GM23338 (cell line): Measurements from ENCODE around the gene CUX1.

Experiments
- CREB1 ChIP-seq: fragments of 250-450 bp; sonication (Bioruptor Pico); IDR thresholded peaks from 2 replicates; pipeline ENCODE4 v1.5.0; 2020; ENCODE audit warnings: low read depth, mild to moderate bottlenecking, moderate library complexity
- CTCF ChIP-seq, 2 experiments: fragments of 200-600 bp in 1 of 2; sonication (generic) in 1 of 2; conservative IDR thresholded peaks; 2 replicates each; pipeline versions ENCODE4 v1.5.1 to v1.6.1; 2016 to 2017; ENCODE audit warnings: antibody characterized with exemption in 2 of 2, low read depth in 2 of 2, mild to moderate bottlenecking in 2 of 2, moderate library complexity in 1 of 2
- ETS1 ChIP-seq: IDR thresholded peaks from 2 replicates; pipeline ENCODE4 v1.6.1; 2016; ENCODE audit warnings: antibody characterized with exemption
- EZH2 ChIP-seq: fragments of 200-600 bp; sonication (generic); IDR thresholded peaks from one replicate; pipeline ENCODE4 v1.8.0; 2017; ENCODE audit warnings: antibody characterized with exemption, mild to moderate bottlenecking, low read depth; ENCODE audit not compliant: unreplicated experiment
- EZH2phosphoT487 ChIP-seq: fragments of 200-600 bp; sonication (generic); IDR thresholded peaks from one replicate; pipeline ENCODE4 v1.8.1; 2018; ENCODE audit warnings: antibody characterized with exemption; ENCODE audit not compliant: unreplicated experiment
- JUNB ChIP-seq: IDR thresholded peaks from one replicate; pipeline ENCODE4 v1.6.1; 2016; ENCODE audit warnings: antibody characterized with exemption; ENCODE audit not compliant: unreplicated experiment
- NANOG ChIP-seq: IDR thresholded peaks from 2 replicates; pipeline ENCODE4 v1.6.1; 2016; ENCODE audit warnings: antibody characterized with exemption, borderline replicate concordance
- POLR2AphosphoS5 ChIP-seq: IDR thresholded peaks from 2 replicates; pipeline ENCODE4 v1.6.1; 2016; ENCODE audit warnings: antibody characterized with exemption, low read depth
- REST ChIP-seq: IDR thresholded peaks from one replicate; pipeline ENCODE4 v1.6.1; 2018; ENCODE audit warnings: antibody characterized with exemption; ENCODE audit not compliant: unreplicated experiment
- ZNF114 ChIP-seq: fragments of 250-450 bp; sonication (Bioruptor Pico); IDR thresholded peaks from 2 replicates; pipeline ENCODE4 v1.5.0; 2020; ENCODE audit warnings: mild to moderate bottlenecking, moderate library complexity
- ZNF331 ChIP-seq: fragments of 250-450 bp; sonication (Bioruptor Pico); IDR thresholded peaks from 2 replicates; pipeline ENCODE4 v1.5.0; 2020; ENCODE audit warnings: low read depth, mild to moderate bottlenecking, moderate library complexity

GRCh38 chr7:101956130-101956529 is 138.7 kb downstream of the CUX1 start:
- no peak for TF ChIP-seq CTCF (conservative IDR thresholded peaks at IDR 0.05; ENCODE audit: low read depth in 2 of 2)
- TF ChIP-seq REST: no peak
- TF ChIP-seq POLR2AphosphoS5: no peak
- no peak for TF ChIP-seq EZH2
- no peak for TF ChIP-seq EZH2phosphoT487
- no peak for TF ChIP-seq CREB1 (CRISPR knock-in tag)
- no peak for TF ChIP-seq JUNB
- TF ChIP-seq ZNF331 (CRISPR knock-in tag): no peak
- TF ChIP-seq NANOG: no peak
- TF ChIP-seq ETS1: no peak
- no peak for TF ChIP-seq ZNF114 (CRISPR knock-in tag)
